ENCODE results near the gene PHLPP2.

The PHLPP2 gene, protein sequence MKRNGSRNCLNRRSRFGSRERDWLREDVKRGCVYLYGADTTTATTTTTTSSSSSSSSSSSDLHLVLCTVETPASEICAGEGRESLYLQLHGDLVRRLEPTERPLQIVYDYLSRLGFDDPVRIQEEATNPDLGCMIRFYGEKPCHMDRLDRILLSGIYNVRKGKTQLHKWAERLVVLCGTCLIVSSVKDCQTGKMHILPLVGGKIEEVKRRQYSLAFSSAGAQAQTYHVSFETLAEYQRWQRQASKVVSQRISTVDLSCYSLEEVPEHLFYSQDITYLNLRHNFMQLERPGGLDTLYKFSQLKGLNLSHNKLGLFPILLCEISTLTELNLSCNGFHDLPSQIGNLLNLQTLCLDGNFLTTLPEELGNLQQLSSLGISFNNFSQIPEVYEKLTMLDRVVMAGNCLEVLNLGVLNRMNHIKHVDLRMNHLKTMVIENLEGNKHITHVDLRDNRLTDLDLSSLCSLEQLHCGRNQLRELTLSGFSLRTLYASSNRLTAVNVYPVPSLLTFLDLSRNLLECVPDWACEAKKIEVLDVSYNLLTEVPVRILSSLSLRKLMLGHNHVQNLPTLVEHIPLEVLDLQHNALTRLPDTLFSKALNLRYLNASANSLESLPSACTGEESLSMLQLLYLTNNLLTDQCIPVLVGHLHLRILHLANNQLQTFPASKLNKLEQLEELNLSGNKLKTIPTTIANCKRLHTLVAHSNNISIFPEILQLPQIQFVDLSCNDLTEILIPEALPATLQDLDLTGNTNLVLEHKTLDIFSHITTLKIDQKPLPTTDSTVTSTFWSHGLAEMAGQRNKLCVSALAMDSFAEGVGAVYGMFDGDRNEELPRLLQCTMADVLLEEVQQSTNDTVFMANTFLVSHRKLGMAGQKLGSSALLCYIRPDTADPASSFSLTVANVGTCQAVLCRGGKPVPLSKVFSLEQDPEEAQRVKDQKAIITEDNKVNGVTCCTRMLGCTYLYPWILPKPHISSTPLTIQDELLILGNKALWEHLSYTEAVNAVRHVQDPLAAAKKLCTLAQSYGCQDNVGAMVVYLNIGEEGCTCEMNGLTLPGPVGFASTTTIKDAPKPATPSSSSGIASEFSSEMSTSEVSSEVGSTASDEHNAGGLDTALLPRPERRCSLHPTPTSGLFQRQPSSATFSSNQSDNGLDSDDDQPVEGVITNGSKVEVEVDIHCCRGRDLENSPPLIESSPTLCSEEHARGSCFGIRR (N-terminal part only)

DNA sequence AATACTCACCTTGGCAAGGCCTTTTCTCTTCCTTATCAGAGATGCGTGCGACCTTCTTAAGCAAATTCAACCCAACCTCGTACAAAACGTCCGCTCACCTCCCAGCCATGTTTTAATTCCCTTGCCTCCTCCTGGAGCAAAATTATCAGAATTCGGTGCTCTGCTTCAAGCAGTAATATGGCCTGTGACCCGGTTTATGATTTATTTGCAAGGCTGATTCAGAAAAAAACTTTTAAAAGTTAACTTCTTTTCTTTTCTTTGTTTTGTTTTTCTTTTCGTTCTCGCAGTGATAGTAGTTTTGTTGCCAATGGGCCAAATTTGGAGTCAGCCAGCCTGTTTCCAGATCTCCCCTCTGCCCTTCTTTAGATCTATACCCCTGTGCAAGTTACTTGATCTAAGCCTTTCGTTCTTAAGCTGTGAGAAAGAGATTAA lies at the start of gene PHLPP2:
PHLPP2 (minus strand) TSS at position 382 of the 432 bp plus-strand sequence. CDS start 9,906 bp downstream, outside the sequence.
- DNase-seq = no peak

DNA sequence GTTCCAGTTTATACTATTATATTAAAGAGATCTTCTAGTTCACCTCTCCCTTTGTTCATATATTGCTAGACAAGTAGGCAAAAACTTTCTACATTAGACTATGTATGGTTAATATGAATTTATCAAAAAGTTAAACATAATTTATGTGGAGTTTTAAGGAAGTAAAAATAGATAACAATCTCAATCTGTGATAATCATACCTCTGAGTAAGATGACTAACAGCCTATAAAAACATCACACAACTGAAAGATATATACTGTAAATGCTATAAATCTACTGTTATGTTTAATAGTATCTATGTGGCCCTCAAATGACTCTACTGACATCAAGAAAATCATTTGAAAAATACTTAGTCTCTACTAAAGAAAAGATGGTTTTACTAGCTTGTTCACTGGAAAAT lies 47.1 kb upstream of the PHLPP2 start:
- no peak for DNase-seq

DNA sequence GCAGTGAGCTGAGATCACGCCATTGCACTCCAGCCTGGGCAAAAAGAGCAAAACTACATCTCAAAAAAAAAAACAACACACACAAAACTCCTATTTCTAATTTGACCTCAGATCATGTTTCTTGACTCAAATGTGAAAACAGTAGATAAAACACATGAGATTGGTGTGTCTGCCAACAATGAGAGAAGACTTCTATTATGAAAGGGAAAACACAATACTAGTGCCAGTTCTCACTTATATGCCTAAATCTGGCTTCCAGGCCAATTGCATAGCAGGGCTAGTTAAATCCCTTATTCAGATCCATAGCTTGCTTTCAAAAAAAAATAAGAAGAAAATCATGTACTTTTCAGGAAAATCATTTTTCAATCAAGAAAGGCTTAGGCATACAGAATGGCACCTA lies 44.7 kb upstream of the PHLPP2 start:
- DNase-seq = no peak

DNA sequence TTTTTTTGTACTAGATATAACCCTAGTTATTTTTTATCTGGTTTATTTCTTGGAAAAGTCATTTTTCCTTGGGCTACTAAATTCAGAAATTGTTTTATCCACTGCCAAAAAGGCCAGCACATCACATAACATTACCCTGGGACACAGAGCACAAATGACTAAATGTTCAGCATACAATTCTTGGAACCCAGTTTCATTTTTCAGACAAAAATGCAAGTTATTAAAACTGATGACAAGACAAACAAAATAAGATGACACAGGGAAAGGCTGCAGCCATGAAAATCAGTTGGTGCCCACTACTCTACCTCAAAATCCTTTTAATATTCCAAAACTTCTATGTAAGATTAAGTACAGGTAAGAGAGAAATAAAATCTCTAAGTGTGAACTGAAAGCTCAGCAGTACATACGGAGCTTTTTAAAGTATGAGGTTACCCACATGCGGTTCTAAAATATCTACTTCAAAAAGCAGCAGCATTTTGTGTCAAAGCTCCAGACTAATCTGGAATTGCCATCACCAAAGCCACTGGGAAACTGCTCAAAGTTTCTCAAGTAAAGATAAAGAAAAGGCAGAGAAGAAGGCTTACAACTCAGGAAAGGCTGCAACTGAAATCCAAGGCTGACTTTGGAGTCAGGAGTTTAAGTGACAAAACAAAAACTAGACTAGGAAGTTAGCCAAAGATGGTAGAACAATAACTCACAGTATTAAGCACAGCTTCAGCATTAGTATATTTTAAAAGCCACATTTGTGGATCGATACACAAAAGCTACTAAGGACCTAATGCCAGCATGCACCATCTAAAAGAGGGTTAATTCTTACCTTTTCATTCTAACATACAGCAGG lies 42.8 kb upstream of the PHLPP2 start:
- no peak for DNase-seq

DNA sequence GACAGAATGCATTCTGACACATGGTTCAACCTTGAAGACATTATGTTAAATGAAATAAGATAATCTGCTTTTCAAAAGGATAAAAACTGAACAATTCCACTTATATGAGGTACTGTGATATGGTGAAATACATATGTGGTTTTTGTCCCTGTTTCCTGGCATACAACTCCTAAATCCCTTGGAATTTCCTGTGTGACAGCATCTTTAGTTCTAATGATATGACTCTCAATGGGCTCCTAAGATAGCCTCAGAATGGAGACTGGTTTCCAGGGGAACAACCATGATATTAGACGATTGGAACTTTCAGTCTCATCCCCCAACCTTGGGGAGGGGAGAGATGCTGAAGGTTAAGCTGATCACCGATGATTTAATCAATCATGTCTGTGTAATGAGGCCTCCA lies 37.7 kb upstream of the PHLPP2 start:
- no peak for DNase-seq

DNA sequence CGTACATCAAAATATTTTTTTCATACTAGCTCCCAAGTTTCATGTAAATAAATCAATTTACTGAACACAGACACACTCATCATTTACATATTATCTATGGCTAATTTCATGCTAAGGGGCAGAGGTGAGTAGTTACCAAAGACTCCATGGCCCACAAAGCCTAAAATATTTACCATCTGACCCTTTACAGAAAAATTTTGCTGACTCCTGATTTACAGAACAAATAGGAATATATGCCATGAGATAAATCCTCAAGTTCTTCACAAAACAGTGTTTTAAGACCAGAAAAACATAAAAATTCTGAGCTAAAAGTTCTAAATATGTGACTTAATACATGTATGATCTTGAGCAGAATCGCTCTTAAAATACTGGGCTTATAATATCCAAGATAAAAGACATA lies 36.6 kb upstream of the PHLPP2 start:
- no peak for DNase-seq

DNA sequence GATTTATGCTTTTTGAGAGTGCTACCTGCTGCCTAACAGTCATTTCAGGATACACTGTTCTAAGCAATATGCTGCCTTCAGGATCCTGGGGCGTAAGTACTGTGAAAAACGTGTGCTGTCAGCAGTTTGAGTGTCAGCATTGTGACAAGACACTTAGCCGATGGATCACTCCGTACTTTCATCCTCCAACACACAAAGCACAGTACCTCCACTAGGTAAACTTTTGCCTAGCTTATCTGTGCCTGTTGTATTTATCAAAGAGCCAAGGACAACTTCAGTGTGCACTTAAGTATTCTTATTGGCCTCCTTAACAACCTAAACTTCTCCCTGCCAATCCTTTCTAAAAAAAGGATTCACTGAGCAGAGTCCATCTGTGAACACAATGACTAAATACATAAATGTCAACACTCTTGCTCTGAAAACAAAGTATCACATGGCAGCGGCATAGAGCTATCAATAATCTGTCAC lies 33.8 kb upstream of the PHLPP2 start:
- DNase-seq = no peak

DNA sequence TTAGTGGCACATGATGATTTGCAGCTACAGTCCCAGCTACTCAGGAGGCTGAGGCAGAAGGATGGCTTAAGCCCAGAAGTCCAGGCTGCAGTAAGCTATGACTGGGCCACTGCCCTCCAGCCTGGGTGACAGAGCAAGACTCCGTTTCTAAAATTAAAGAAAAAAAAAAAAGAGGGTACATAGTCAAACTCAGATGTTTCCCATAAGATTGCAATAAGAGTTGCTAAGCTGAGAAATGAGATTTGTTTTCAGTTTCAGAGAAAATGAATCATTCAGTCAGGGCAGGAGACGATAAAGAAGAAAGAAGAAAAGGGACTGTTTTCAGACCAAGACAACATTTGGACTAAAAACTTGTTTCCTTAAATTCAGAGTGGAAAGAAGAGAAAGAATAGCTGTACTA lies 30.2 kb upstream of the PHLPP2 start:
- DNase-seq = no peak

DNA sequence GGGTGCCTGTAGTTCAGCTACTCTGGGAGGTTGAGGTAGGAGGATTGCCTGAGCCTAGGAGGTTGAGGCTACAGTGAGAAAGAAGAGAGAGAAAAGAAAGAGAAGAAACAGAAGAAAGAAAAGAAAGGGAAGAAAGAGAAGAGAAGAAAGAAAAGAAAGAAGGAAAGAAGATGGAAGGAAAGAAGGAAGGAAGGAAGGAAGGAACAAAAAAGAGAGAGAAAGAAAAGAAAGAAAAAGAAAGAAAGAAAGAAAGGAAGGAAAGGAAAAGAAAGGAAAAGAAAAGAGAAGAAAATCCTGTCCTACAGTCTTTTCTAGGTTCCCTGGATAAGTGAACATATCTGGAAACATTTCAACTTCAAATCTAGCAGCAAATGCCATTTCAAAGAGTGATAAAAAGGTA lies 29.6 kb upstream of the PHLPP2 start:
- DNase-seq = no peak

DNA sequence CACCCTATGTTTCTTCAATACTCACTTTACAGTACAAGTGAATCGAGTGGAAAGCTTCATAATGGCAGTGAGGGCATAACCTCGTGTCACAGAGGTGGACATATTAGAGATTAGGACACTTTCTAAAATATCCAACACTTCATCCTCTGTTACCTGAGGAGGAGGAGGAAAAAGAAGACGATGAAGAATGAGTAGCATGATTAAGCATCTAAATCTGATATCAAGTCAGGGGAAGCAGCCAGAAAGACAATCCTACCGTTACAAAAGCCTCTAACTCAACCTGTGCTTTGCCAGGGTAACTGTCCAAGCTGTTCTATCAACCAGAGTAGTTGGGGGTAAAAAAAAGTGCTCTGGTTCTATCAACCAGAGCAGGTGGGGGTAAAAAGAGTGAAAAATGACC lies 23.7 kb upstream of the PHLPP2 start:
- no peak for DNase-seq

DNA sequence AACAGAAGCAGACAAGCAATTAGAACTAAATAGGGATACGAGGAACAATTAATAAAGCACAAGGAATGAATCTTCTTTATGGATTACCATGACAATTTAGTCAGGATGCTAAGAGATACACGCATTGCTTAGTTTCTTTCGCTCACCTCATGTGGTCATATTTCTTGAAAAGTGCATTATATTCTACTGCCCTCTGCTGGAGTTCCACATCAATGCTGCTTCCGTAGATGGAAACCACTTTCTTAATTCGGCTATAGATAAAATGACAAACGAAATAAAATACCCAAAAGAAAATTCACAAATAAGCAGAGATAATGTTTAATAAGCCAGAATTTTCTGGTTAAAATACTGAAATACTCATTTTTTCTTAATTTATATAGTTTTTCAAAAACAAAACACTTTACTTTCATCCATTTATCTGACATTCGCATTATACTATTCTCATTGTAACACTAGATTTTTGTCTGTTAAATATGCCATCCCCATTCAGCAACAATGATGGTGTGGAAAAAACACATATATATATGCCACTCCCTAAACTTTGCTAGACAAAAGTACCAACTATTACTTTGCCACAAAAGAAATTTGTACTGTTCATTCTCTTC lies 22.0 kb upstream of the PHLPP2 start:
- DNase-seq = no peak

DNA sequence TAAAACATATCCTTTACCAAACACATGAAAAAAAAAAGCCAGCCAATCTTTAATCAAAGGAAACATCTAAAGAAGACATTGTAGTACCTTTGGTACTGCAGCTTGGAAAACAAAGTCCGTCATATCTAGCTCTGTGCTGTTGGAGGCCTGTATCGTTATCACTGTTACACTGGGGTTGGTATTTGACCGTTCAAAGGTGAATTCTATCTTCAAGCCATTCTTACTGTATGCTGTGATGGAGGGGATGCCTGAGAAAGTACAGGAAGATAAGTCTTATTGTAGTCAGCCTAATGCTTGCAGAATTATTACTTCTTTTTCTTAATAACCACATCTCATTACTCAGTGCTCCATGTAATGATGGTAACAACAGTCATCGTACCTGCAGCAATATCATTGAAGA lies 14.4 kb upstream of the PHLPP2 start:
- DNase-seq = no peak

DNA sequence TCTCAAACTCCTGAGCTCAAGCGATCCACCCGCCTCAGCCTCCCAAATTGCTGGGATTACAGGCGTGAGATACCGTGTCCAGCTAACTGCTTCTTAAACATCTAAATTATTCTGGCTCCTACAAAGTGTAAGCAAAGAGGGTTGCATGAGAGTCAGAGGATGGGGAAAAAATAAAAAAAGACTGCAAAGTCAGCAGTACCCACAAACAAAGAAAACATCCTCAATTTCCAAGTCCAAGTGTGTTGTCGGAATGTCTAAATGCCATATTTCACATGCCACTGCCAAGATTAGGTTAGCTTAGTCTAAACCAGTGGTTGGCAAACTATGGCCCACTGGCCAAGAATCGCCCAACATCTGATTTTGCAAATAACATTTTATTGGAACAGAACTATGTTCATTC lies 13.0 kb upstream of the PHLPP2 start:
- DNase-seq = no peak

DNA sequence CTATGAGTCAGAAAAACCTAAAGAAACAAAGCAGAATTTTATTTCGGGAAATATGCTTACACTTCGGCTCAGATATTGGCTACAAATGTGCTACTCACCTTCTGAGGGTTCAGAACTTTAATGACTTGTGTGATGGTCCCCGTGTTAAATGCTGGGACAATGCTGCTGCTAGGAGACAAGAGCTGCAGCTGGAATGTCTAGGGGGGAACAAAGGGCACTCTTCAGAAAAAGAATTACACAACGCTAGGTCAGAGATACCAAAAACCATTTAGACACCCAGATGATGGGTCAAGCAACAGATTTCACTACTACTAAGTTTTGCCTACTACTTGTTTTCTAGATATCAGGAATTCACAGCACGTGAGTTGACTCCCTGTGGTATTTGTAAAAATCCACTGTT lies 10.0 kb upstream of the PHLPP2 start:
- no peak for DNase-seq

DNA sequence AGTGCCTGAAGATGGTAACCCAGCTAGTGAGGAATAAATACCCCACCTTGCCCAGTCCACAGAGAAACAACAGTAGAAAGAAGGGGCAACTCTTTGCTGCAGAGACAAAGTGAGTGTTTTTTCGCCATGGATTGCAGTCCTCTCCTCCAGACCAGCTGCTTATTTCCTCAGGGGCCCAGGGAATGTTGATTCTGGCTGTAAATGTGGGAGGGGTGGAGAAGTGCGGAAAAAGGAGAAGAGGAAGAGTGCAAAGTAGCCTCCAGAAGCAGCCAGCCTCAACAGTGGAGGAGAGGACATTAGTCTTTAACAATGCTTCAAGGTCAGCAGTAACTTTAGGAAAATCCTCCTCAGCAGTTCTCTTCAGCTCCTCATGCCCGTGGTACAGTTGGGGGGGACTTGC lies 8.1 kb upstream of the PHLPP2 start:
- DNase-seq = no peak

DNA sequence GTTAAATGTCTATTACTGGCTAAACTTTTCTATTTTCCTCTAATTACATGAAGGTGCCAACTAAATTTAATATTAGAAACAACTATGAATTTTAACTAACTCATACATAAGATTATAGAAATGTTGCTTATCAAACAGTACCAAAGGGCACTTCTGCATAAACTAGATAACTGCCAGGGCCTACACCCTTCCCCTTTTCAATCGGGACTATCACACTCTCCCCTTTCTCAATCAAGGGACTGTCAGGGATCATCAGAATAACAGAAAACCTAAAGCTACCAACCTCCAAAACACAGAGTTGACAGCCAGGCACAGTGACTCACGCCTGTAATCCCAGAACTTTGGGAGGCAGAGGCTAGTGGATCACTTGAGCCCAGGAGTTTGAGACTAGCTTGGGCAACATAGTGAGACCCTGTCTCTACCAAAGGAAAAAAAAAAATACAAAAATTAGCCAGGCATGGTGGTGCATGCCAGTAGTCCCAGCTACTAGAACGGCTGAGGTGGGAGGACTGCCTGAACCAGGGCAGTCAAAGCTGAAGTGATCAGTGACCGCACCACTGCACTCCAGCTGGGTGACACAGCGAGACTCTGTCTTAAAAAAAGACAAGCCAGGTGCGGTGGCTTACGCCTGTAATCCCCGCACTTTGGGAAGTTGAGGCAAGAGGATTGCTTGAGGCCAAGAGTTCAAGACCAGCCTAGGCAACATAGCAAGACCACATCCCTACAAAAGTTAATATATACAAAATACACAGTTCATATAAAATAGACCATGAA lies 3.2 kb upstream of the PHLPP2 start:
- no peak for DNase-seq

DNA sequence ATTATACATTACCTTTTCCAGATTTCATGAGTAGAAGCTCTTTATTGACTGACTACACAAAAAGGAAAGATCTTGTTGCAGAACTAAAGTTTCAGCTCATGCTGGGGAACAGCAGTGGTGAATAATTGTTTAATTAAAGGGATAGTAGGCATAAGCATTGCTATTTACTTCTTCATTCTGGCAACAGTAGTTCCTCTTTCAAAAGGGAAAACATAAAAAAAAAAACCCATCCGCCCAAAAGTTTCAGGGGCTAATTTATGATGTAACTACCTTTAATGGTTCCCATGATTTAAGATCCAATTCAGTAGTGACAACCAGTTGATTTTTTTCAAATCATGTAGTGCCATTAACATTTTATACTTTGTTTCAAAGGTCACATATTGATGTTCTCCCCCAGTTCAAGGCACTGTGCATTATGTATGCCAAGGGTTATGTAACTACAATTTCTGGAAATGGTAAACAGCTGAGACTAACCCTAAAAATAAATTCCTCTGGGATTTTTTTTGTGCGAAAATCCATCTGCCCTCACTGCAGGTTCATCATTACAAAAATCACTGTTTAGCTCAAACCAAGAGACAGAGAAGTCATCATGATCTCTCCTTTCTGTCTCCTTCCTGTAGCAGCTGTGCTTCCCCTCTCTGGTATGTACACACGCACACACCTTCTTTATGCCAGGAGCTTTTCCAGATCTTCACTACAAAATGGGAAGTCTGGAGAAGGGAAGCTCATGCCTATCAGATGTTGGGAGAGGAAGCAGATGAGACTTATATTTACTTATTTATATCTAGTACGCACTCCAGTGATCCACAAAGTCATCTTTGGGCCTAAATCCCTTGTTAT lies 2.2 kb upstream of the PHLPP2 start:
- DNase-seq = no peak

DNA sequence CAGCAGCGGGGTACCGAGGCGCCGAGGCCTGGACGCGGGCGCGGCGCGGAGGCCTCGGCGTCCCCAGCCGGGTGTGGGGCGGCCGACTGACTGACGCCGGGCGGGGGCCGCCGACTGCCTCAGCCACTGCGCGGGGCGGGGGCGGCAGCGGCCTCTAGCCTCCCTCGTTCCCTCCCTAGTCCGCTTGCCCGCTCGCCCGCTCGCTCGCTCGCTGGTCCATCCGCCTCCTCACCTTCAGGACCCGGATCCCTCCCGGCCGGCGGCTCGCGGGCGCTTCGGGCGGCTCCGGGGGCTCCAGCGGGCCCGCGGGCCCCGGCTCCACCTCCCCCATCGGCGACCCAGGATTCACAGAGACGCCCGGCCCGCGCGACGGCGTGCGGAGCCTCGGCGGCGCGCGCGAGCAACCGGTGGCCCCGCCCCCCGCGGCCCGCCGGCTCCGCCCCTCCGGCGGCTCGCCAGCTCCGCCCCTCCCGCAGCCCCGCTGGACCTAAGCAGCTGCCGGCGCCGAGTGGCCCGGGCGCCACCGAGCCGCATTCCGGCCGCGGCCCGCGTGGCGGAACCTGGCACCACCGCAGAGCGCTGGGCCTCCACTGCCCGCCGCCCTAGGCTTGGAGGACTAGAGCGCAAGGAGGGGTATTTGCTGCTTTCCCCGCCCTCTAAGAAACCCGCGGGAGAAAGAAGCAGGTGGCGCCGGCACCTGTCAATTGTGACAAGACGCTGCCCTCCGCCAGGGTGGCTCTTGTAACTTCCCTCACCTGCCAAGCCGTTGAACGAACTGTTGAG lies 773 bp downstream of the PHLPP2 start:
- peak; percentile 84 for DNase-seq

Measured in femur (tissue), 1 donor.